Activated effector memory CD4-positive, alpha-beta T cell treated with anti-CD3 and anti-CD28 coated beads, Interleukin-2, amount 50 U/mL, for 16 hours (primary cell): Measurements from ENCODE around the gene NTF4.
A peak's percentile ranks its signal among the peaks of the same experiment; 100 is the strongest.

Source experiments
- DNase-seq: peaks from one replicate; pipeline ENCODE4 v3.0.0-alpha.2; 2020

The NTF4 gene

GRCh38 chr19:49019242-49019932, 45.2 kb downstream of the NTF4 start:
- DNase-seq, result peak; percentile 88

DNA sequence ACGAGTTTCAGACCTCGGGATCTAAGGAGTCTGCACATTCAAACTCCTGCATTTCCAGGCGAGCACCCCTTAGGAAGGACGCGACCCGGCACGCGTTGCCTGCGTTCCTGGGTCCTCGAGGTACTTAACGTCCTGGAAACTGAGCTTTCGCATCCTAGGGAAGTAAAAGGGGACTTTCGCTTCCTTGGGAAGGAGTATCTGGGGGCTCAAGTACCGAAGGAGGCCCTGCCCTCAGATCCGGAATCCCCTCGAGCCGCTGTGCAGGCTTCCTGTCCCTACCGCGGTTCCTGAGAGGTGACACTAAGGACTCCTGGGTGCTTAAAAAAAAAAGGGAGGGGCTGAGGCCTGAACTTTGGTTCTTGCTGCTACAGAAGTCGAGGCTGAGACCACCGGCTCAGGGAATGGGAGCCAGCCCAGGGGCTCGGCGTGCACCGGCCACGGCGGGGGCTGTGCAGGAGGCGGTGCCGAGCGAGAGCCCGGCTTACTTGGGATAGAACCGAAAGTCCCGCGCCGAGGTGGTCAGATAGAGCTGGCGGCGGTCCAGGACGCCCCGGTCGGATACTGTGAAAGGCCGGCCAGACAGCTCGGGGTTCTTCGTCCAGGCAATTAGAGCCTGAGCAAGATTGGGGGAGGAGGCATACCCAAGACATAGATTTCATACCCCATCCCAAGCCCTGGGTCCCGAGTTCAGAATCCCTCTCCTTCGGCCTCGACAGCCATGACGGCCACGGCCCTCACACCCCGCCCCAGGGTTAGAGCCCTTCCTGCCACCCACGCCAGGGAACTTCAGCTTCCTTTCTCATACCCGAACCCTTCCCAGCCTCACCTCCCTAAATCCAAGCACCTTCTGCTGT, 46.0 kb downstream of the NTF4 start:
- peak; percentile 66 for DNase-seq

DNA sequence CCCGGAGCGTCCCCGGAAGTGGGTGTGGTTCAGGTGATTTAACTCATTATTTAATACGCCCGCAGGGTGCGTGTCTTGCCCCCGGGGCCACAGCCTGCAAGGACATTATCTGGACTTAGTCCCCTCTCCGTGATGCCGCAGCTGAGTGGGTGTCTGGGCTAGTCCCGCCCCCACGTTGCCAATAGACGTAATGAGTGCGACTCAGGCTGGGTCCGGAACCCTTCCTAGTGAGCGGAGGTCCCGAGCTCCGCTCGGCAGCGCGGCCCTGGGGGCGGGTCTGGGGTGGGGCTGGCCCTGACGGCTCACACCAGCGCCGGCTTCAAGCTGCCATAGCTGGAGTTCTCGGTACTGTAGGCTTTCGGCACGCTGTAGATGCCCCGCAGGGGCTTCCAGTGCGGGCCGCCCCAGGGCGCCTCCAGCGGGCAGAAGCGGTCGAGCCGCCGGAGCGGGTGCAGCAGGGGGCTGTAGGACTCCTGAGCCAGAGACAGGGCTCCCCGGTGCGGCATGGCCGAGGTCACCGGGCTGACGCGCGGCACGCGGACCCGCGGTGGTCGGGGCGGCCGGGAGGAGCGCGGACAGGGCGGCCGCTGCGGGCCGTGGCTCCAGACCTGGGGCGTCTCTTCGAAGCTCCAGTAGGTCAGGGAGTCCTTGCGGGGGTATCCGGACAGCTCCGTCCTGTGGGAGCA, 46.8 kb downstream of the NTF4 start:
- peak; percentile 88 for DNase-seq

DNA sequence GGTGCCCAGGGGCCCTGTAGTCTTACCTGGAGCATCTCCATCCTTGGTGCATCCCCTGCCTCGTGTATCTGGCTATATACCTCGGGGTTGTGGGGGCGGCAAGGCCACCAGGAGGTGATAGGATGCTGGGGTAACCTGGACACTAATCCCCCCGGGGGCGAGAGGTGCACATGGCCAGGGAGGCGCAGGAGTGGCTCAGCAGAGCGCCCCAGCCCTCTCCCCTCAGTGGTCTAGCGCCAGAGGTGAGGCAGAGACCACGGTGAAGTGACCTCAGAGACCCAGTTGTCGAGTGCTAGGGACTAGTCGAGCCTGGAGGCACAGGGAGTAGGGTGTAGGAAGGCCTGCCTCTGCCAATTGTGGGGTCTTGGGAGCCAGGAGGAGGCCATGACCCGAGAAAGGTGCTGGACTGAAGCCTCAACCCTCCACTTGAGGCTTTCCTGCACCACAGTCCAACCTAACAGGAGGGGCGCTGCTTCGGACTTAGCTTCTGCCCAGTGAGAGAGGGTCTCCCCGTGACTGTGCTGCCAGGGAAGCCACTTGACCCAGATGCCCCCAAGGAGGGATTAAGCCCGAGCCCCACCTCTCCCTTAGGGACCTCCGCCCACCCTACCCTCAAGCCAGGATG, 47.5 kb downstream of the NTF4 start, which contains the start of gene LHB:
TSS of gene LHB (minus strand) at position 51 of the 625 bp plus-strand sequence. CDS start at position 41, 10 bp downstream.
- no peak for DNase-seq

DNA sequence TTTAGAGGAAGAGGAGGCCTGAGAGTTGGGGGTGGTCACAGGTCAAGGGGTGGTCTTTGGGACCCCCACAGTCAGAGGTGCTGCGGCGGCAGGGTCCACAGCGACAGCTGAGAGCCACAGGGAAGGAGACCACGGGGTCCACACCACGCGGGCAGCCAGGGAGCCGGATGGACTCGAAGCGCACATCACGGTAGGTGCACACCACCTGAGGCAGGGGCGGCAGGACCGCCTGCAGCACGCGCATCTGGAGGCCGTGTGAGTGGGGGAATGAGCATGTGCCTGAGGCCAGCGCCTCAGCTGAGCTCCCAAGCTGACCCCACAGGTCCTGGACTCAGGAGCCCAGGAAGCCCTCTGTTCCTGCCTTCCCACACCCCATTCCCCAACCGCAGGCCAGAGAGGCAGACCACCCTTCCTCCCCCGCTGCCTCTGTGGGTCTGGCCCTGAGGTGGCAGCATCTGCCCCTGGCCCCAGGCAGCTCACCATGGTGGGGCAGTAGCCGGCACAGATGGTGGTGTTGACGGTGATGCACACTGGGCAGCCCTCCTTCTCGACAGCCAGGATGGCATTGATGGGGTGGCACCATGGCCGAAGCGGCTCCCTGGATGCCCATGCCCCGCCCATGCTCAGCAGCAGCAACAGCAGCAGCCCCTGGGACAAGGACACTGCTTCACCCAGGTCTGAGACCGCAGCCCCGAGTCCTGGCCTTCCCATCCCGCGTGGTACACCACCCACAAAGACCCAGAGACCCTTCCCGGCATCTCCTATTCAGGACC, 48.4 kb downstream of the NTF4 start:
- DNase-seq, result no peak

- DNase-seq, result no peak
These were observed 49.8 kb downstream of the NTF4 start for GRCh38 chr19:49014870-49015255.

DNA sequence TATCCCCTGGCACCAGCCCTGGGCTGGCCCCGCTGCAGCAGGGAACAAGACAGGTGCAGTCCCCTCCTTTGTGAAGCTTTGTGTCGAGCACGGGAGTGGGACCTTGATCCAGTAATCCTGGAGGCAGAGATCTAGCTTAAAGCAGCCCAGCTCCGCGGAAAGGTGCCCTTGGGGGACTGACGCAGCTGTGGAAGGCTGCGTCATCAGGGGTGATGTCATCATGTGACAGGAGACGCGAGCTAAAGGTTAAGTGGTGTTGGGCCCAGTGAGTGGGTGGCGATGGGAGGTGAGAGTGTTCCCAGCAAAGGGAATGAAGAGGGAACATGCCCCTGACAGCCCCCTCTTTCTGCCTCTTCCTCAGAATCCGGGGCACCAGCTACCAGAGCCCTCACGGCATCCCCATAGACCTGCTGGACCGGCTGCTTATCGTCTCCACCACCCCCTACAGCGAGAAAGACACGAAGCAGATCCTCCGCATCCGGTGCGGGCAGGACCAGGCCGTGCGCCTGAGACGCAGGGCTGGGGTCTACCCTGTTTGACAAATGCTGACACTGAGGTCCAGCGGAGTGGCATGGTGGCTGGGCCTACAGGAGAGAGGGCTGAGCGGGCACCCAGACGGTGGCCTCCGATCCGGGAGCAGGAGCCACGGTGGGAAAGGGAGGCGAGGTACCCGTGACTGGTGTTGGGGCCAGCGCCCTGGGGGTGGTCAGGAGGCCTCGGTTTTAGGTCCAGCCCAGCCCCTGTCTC, 50.3 kb downstream of the NTF4 start:
- no peak for DNase-seq

GRCh38 chr19:49011194-49011593, 53.4 kb downstream of the NTF4 start:
- DNase-seq, result no peak
